Measurements from ENCODE around the gene BORCS5.
"Not testable (repeated sequence)": the region's sequence is repeated elsewhere in the genome, so short reads cannot be mapped to it uniquely, and the experiment has no call there.

Gene BORCS5

GRCh38 chr12:12396694-12397093, 39.8 kb downstream of the BORCS5 start:
- DNase-seq: no peak

GRCh38 chr12:12397184-12397583, 40.3 kb downstream of the BORCS5 start:
- no peak for DNase-seq

- DNase-seq: peak; percentile 93
These were observed 41.4 kb downstream of the BORCS5 start for GRCh38 chr12:12398026-12398859.

GRCh38 chr12:12399161-12399560, 42.3 kb downstream of the BORCS5 start:
- no peak for DNase-seq

- no peak for DNase-seq
These were observed 43.0 kb downstream of the BORCS5 start for GRCh38 chr12:12399776-12400305.

- no peak for DNase-seq
These were observed 43.9 kb downstream of the BORCS5 start for GRCh38 chr12:12400793-12401192.

GRCh38 chr12:12403264-12404248, 46.7 kb downstream of the BORCS5 start:
- DNase-seq: no peak

GRCh38 chr12:12404297-12404696, 47.4 kb downstream of the BORCS5 start:
- DNase-seq: no peak

- DNase-seq: no peak
These were observed 49.0 kb downstream of the BORCS5 start for GRCh38 chr12:12405882-12406281.

GRCh38 chr12:12406762-12407161, 49.9 kb downstream of the BORCS5 start:
- no peak for DNase-seq

GRCh38 chr12:12408265-12408690, 51.4 kb downstream of the BORCS5 start:
- no peak for DNase-seq

- not testable (repeated sequence) for DNase-seq
These were observed 52.5 kb downstream of the BORCS5 start for GRCh38 chr12:12409337-12409736.

GRCh38 chr12:12415886-12416285, 59.0 kb downstream of the BORCS5 start:
- no peak for DNase-seq

- DNase-seq: not testable (repeated sequence)
These were observed 62.3 kb downstream of the BORCS5 start for GRCh38 chr12:12419165-12419564.

- DNase-seq: no peak
These were observed 66.5 kb downstream of the BORCS5 start for GRCh38 chr12:12423367-12423766.

- DNase-seq: no peak
These were observed 68.1 kb downstream of the BORCS5 start for GRCh38 chr12:12425001-12425400.

- peak; percentile 73 for DNase-seq
These were observed 68.7 kb downstream of the BORCS5 start for GRCh38 chr12:12425616-12426015.

GRCh38 chr12:12427568-12427967, 70.7 kb downstream of the BORCS5 start:
- no peak for DNase-seq

GRCh38 chr12:12428047-12428446, 71.2 kb downstream of the BORCS5 start:
- DNase-seq: no peak

GRCh38 chr12:12428961-12429657, 72.2 kb downstream of the BORCS5 start:
- DNase-seq: peak; percentile 24

- DNase-seq: peak; percentile 74
These were observed 75.5 kb downstream of the BORCS5 start for GRCh38 chr12:12432364-12432763.

GRCh38 chr12:12433203-12433731, 76.4 kb downstream of the BORCS5 start:
- no peak for DNase-seq

Measured in fibroblast of skin of back (primary cell).